WTC11 (cell line): Measurements from ENCODE around the gene BMP5. TPM values are rescaled to one million over a fixed set of nuclear protein-coding genes. Genes with fewer than 3 reads are reported as not detected.

Experiments used
- ATAC-seq: fragments of 200-7000 bp; cut with Tn5 transposase; 2 replicates; pipeline ENCODE4 v1.10.0; 2021; ENCODE audit warnings: mild to moderate bottlenecking, moderate library complexity
- CTCF ChIA-PET: fragments of 300-600 bp; sonication (Branson Sonifier 250); formaldehyde crosslinking; loops from one replicate; lab custom pipeline; 2021; ENCODE audit warnings: antibody characterized with exemption; lab: Charles Lee
- POLR2A ChIA-PET: fragments of 350-600 bp; sonication (Branson Sonifier 250); formaldehyde crosslinking; loops from one replicate; lab custom pipeline; 2021; ENCODE audit warnings: antibody characterized with exemption; lab: Charles Lee
- DNase-seq: peaks from one replicate; pipeline ENCODE4 v3.0.0; 2021; ENCODE audit warnings: low spot score
- H3K27ac Mint-ChIP-seq: 2 replicates; pipeline ENCODE4 v1.8.0; 2021; ENCODE audit warnings: mixed read lengths
- H3K27me3 Mint-ChIP-seq: 2 replicates; pipeline ENCODE4 v1.8.0; 2021; ENCODE audit warnings: low read depth, mild to moderate bottlenecking, moderate library complexity, mixed read lengths
- H3K36me3 Mint-ChIP-seq: 2 replicates; pipeline ENCODE4 v1.8.0; 2021; ENCODE audit warnings: mixed read lengths
- H3K4me1 Mint-ChIP-seq: 2 replicates; pipeline ENCODE4 v1.8.0; 2022; ENCODE audit warnings: mixed read lengths
- H3K4me3 Mint-ChIP-seq: 2 replicates; pipeline ENCODE4 v1.8.0; 2021; ENCODE audit warnings: mild to moderate bottlenecking, moderate library complexity, mixed read lengths
- H3K9me3 Mint-ChIP-seq: 2 replicates; pipeline ENCODE4 v1.8.0; 2021; ENCODE audit warnings: mixed read lengths
- AFF4 ChIP-seq: sonication (generic); formaldehyde crosslinking; IDR thresholded peaks from 2 replicates; pipeline ENCODE4 v1.8.1; 2023; ENCODE audit warnings: mild to moderate bottlenecking, missing genetic modification reagents, borderline replicate concordance
- ELF4 ChIP-seq: sonication (generic); formaldehyde crosslinking; IDR thresholded peaks from 2 replicates; pipeline ENCODE4 v1.8.1; 2022; ENCODE audit warnings: low read depth, mild to moderate bottlenecking, moderate library complexity, missing genetic modification reagents
- GABPB1 ChIP-seq: sonication (generic); formaldehyde crosslinking; IDR thresholded peaks from 2 replicates; pipeline ENCODE4 v1.8.1; 2023; ENCODE audit warnings: mild to moderate bottlenecking, missing genetic modification reagents
- IRF2 ChIP-seq: sonication (generic); formaldehyde crosslinking; IDR thresholded peaks from 2 replicates; pipeline ENCODE4 v1.8.0; 2022; ENCODE audit warnings: low read depth, missing genetic modification reagents, borderline replicate concordance
- KAT7 ChIP-seq: sonication (generic); formaldehyde crosslinking; IDR thresholded peaks from 2 replicates; pipeline ENCODE4 v1.8.1; 2023; ENCODE audit warnings: missing genetic modification reagents, mild to moderate bottlenecking, borderline replicate concordance
- NFYB ChIP-seq: sonication (generic); formaldehyde crosslinking; conservative IDR thresholded peaks from 2 replicates; pipeline ENCODE4 v1.8.0; 2022; ENCODE audit warnings: low read depth, missing genetic modification reagents
- OVOL2 ChIP-seq: fragments of 250-450 bp; sonication (Bioruptor Pico); IDR thresholded peaks from 2 replicates; pipeline ENCODE4 v1.9.0; 2021; ENCODE audit warnings: mild to moderate bottlenecking, borderline replicate concordance
- TEAD1 ChIP-seq: sonication (generic); formaldehyde crosslinking; IDR thresholded peaks from 2 replicates; pipeline ENCODE4 v1.8.0; 2022; ENCODE audit warnings: mild to moderate bottlenecking, missing genetic modification reagents
- ZBTB21 ChIP-seq: sonication (generic); formaldehyde crosslinking; IDR thresholded peaks from 2 replicates; pipeline ENCODE4 v1.8.1; 2023; ENCODE audit warnings: mild to moderate bottlenecking, missing genetic modification reagents, borderline replicate concordance
- ZNF138 ChIP-seq: sonication (generic); formaldehyde crosslinking; conservative IDR thresholded peaks from 2 replicates; pipeline ENCODE4 v1.8.1; 2022; ENCODE audit warnings: mild to moderate bottlenecking, moderate library complexity, missing genetic modification reagents
- total RNA-seq: library from RNA; stranded (reverse); gene quantifications from 3 replicates; pipeline ENCODE4 v1.2.3, GENCODE V29; 2021
- TF ChIP-seq, protein P1 (sequence below): fragments of 250-450 bp; sonication (Bioruptor Pico); IDR thresholded peaks from 2 replicates; pipeline ENCODE4 v1.9.0; 2021; ENCODE audit warnings: mild to moderate bottlenecking, borderline replicate concordance
- TF ChIP-seq, protein P2 (sequence below): fragments of 250-450 bp; sonication (Bioruptor Pico); IDR thresholded peaks from 2 replicates; pipeline ENCODE4 v1.9.0; 2021; ENCODE audit warnings: mild to moderate bottlenecking
- TF ChIP-seq, protein P3 (sequence below): sonication (generic); formaldehyde crosslinking; IDR thresholded peaks from 2 replicates; pipeline ENCODE4 v1.8.0; 2022; ENCODE audit warnings: missing genetic modification reagents
- TF ChIP-seq, protein P4 (sequence below): fragments of 250-450 bp; sonication (Bioruptor Pico); IDR thresholded peaks from 2 replicates; pipeline ENCODE4 v1.9.0; 2021; ENCODE audit warnings: moderate library complexity, mild to moderate bottlenecking, inconsistent platforms, borderline replicate concordance
- TF ChIP-seq, protein P5 (sequence below): sonication (generic); formaldehyde crosslinking; IDR thresholded peaks from 2 replicates; pipeline ENCODE4 v1.8.1; 2022; ENCODE audit warnings: low read depth, mild to moderate bottlenecking, moderate library complexity, missing genetic modification reagents, borderline replicate concordance

The BMP5 gene
- total RNA-seq, 1 experiment from 2014 or later = not detected

DNA sequence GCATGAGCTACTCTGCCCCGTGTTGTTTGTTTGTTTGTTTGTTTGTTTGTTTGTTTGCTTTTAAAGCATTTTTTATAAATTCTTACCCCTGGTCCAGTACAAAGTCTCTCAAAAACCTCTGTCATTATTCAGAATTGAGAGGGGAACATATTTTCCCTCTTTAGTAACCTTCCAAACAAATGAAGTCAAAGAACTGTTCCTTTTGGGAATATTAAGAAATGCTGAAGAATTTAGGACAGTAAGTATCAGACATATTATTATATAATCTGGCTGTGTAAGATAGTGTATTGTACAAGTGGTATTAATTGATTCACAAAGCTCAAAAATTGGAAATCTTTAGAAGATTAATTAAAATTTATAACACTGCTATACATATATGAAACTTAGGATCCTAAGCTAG, 54.7 kb downstream of the BMP5 start (continued):
- TF ChIP-seq, protein P1, sequence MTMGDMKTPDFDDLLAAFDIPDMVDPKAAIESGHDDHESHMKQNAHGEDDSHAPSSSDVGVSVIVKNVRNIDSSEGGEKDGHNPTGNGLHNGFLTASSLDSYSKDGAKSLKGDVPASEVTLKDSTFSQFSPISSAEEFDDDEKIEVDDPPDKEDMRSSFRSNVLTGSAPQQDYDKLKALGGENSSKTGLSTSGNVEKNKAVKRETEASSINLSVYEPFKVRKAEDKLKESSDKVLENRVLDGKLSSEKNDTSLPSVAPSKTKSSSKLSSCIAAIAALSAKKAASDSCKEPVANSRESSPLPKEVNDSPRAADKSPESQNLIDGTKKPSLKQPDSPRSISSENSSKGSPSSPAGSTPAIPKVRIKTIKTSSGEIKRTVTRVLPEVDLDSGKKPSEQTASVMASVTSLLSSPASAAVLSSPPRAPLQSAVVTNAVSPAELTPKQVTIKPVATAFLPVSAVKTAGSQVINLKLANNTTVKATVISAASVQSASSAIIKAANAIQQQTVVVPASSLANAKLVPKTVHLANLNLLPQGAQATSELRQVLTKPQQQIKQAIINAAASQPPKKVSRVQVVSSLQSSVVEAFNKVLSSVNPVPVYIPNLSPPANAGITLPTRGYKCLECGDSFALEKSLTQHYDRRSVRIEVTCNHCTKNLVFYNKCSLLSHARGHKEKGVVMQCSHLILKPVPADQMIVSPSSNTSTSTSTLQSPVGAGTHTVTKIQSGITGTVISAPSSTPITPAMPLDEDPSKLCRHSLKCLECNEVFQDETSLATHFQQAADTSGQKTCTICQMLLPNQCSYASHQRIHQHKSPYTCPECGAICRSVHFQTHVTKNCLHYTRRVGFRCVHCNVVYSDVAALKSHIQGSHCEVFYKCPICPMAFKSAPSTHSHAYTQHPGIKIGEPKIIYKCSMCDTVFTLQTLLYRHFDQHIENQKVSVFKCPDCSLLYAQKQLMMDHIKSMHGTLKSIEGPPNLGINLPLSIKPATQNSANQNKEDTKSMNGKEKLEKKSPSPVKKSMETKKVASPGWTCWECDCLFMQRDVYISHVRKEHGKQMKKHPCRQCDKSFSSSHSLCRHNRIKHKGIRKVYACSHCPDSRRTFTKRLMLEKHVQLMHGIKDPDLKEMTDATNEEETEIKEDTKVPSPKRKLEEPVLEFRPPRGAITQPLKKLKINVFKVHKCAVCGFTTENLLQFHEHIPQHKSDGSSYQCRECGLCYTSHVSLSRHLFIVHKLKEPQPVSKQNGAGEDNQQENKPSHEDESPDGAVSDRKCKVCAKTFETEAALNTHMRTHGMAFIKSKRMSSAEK (CRISPR knock-in tag) = no peak
- TF ChIP-seq, protein P2, sequence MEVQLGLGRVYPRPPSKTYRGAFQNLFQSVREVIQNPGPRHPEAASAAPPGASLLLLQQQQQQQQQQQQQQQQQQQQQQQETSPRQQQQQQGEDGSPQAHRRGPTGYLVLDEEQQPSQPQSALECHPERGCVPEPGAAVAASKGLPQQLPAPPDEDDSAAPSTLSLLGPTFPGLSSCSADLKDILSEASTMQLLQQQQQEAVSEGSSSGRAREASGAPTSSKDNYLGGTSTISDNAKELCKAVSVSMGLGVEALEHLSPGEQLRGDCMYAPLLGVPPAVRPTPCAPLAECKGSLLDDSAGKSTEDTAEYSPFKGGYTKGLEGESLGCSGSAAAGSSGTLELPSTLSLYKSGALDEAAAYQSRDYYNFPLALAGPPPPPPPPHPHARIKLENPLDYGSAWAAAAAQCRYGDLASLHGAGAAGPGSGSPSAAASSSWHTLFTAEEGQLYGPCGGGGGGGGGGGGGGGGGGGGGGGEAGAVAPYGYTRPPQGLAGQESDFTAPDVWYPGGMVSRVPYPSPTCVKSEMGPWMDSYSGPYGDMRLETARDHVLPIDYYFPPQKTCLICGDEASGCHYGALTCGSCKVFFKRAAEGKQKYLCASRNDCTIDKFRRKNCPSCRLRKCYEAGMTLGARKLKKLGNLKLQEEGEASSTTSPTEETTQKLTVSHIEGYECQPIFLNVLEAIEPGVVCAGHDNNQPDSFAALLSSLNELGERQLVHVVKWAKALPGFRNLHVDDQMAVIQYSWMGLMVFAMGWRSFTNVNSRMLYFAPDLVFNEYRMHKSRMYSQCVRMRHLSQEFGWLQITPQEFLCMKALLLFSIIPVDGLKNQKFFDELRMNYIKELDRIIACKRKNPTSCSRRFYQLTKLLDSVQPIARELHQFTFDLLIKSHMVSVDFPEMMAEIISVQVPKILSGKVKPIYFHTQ = no peak
- TF ChIP-seq, protein P3, sequence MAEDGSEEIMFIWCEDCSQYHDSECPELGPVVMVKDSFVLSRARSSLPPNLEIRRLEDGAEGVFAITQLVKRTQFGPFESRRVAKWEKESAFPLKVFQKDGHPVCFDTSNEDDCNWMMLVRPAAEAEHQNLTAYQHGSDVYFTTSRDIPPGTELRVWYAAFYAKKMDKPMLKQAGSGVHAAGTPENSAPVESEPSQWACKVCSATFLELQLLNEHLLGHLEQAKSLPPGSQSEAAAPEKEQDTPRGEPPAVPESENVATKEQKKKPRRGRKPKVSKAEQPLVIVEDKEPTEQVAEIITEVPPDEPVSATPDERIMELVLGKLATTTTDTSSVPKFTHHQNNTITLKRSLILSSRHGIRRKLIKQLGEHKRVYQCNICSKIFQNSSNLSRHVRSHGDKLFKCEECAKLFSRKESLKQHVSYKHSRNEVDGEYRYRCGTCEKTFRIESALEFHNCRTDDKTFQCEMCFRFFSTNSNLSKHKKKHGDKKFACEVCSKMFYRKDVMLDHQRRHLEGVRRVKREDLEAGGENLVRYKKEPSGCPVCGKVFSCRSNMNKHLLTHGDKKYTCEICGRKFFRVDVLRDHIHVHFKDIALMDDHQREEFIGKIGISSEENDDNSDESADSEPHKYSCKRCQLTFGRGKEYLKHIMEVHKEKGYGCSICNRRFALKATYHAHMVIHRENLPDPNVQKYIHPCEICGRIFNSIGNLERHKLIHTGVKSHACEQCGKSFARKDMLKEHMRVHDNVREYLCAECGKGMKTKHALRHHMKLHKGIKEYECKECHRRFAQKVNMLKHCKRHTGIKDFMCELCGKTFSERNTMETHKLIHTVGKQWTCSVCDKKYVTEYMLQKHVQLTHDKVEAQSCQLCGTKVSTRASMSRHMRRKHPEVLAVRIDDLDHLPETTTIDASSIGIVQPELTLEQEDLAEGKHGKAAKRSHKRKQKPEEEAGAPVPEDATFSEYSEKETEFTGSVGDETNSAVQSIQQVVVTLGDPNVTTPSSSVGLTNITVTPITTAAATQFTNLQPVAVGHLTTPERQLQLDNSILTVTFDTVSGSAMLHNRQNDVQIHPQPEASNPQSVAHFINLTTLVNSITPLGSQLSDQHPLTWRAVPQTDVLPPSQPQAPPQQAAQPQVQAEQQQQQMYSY = no peak
- TF ChIP-seq ZNF138 (CRISPR knock-in tag) (no peak), AFF4 (no peak)

DNA sequence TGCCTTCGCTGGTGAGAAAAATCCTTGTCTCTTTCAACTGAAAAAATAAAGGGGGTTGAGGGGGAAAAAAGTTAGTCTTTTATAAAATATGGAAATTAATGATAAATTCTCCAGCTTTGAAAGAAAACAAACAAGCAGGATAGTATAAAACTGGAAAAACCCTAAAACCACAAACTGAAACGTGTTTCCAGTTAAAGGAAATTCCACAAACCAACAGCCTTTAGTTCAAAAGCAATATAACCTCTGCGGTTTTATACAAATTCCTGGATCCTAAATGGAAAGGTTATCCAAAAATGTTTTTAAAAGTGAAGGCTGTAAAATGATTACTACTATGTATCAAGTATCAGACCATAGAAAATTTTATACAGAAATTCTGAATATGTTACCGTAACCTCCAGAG, 55.6 kb downstream of the BMP5 start:
- no peak overlapping the region for H3K27ac Mint-ChIP-seq
- no peak for ATAC-seq
- TF ChIP-seq NFYB (CRISPR knock-in tag) (no peak), AFF4 (no peak), ELF4 (CRISPR knock-in tag) (no peak), GABPB1 (CRISPR knock-in tag) (no peak), OVOL2 (CRISPR knock-in tag) (no peak), IRF2 (CRISPR knock-in tag) (no peak), KAT7 (no peak), ZBTB21 (CRISPR knock-in tag) (no peak), TEAD1 (no peak)
- TF ChIP-seq, protein P4, sequence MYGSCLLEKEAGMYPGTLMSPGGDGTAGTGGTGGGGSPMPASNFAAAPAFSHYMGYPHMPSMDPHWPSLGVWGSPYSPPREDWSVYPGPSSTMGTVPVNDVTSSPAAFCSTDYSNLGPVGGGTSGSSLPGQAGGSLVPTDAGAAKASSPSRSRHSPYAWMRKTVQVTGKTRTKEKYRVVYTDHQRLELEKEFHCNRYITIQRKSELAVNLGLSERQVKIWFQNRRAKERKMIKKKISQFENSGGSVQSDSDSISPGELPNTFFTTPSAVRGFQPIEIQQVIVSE = no peak
- TF ChIP-seq, protein P5, sequence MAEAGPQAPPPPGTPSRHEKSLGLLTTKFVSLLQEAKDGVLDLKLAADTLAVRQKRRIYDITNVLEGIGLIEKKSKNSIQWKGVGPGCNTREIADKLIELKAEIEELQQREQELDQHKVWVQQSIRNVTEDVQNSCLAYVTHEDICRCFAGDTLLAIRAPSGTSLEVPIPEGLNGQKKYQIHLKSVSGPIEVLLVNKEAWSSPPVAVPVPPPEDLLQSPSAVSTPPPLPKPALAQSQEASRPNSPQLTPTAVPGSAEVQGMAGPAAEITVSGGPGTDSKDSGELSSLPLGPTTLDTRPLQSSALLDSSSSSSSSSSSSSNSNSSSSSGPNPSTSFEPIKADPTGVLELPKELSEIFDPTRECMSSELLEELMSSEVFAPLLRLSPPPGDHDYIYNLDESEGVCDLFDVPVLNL (CRISPR knock-in tag) = no peak

More for the DNA sequence above, 55.6 kb downstream of the BMP5 start:
- CTCF ChIA-PET = no interaction called here
- no peaks in the 10 kb centered on the region for H3K27me3 Mint-ChIP-seq
- DNase-seq = no peak
- H3K4me3 Mint-ChIP-seq = no peak overlapping the region
- no peaks in the 10 kb centered on the region for H3K4me1 Mint-ChIP-seq
- POLR2A ChIA-PET = no interaction called here
- no peaks in the 10 kb centered on the region for H3K36me3 Mint-ChIP-seq
- 0 out of 2 replicates have a peak, but pooled peaks cover 4% of the 10 kb centered on the region for H3K9me3 Mint-ChIP-seq
